Measurements from ENCODE around the gene NOTO. TPM values are rescaled to one million over a fixed set of nuclear protein-coding genes. Genes with fewer than 3 reads are reported as not detected.

The NOTO gene
- total and polyA plus RNA-seq, 10 of the 15 experiments (the other 5 are each of a cell fraction or from before 2014, with no cell fraction given), result not detected

DNA sequence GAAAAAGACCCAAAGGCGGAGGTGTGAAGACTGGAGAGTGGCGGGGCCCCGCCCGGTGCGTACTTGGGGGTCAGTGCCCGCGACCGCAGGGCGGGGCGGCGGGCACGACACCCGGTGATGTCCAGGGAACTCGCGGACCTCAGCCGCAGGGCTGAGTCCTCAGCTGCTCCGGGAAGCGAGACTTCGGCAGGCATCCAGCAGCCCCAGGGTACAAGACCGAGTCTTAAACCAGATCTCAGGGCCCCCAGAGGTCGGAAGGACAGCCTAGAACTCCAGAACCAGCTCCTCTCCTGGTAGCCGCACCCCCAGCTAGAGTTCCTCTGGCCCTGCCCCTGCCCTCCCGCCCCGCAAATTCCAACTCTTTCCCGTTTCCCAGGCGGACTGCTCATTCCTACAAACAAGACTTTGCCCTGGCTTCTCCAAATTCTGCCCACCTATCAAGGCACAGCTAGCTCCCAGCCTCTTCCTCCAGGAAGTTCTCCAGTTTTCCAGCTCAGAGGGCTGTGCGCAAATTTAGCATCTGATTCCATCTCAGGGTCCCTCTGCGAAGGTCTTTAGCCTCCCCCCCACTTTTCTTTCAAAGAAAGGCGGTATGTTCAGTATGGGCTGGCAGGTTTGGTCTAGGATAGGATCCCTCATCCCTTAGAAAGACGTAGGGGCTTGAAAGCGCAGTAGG is 26.0 kb upstream of the NOTO start:
- no peaks in the 10 kb centered on the region for H3K36me3 ChIP-seq (ENCODE audit: control insufficient read depth in 2 of 2, insufficient read depth in 2 of 2, low read length in 1 of 2)
- peak overlapping the region; percentile 86 for H3K4me2 ChIP-seq (ENCODE audit: control insufficient read depth, insufficient read depth)
- in situ Hi-C loops (cut with MboI), result loop anchor here (5.0 kb wide), 1 partner anchor 284 kb away; no protein-coding TSS in a partner anchor
- ChIA-PET RAD21 (ENCODE audit: unreplicated experiment) (interaction anchor here (0.8 to 2.9 kb wide), 10 partner anchors 10 to 282 kb away, joined by 3 to 33 read pairs (median 8); partner anchors contain the start of genes FBXO41 and SMYD5), CTCF (interaction anchor here (0.7 to 6.3 kb wide), 33 partner anchors 12 to 314 kb away, joined by 3 to 82 read pairs (median 5); partner anchors contain the start of gene SMYD5), POLR2A (no interaction called here), SMC1A (ENCODE audit: uncharacterized antibody, unreplicated experiment) (interaction anchor here (0.9 to 2.2 kb wide), 15 partner anchors 12 to 315 kb away, joined by 3 to 19 read pairs (median 3); partner anchors contain the start of gene EGR4)
- FAIRE-seq, result no peak
- TF ChIP-seq SUZ12 (IDR thresholded peaks at IDR 0.05; ENCODE audit: unreplicated experiment), result peak; percentile 29
- no peak for TF ChIP-seq ASH2L (IDR thresholded peaks at IDR 0.05; ENCODE audit: borderline replicate concordance, low read depth)
- no peak for TF ChIP-seq BHLHE40 (IDR thresholded peaks at IDR 0.05; ENCODE audit: borderline replicate concordance in 1 of 2, low read depth in 2 of 2, low read length in 1 of 2)
- TF ChIP-seq, protein P1, sequence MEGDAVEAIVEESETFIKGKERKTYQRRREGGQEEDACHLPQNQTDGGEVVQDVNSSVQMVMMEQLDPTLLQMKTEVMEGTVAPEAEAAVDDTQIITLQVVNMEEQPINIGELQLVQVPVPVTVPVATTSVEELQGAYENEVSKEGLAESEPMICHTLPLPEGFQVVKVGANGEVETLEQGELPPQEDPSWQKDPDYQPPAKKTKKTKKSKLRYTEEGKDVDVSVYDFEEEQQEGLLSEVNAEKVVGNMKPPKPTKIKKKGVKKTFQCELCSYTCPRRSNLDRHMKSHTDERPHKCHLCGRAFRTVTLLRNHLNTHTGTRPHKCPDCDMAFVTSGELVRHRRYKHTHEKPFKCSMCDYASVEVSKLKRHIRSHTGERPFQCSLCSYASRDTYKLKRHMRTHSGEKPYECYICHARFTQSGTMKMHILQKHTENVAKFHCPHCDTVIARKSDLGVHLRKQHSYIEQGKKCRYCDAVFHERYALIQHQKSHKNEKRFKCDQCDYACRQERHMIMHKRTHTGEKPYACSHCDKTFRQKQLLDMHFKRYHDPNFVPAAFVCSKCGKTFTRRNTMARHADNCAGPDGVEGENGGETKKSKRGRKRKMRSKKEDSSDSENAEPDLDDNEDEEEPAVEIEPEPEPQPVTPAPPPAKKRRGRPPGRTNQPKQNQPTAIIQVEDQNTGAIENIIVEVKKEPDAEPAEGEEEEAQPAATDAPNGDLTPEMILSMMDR (IDR thresholded peaks at IDR 0.05 in 2 of 3, conservative IDR thresholded peaks at IDR 0.05 in 1 of 3; ENCODE audit: control insufficient read depth in 2 of 3, extremely low read depth in 1 of 3, insufficient read depth in 1 of 3, low read depth in 3 of 3, low read length in 3 of 3), result peak in 2 of 3 experiments; percentile 8 to 24; a peak in 2 of 6 replicates
- H4K20me1 ChIP-seq (ENCODE audit: control insufficient read depth, insufficient read depth), result no peaks in the 10 kb centered on the region
- H2AFZ ChIP-seq (ENCODE audit: control insufficient read depth, low read depth, low read length), result peak overlapping the region; percentile 26
- no peak overlapping the region for H3K27ac ChIP-seq (ENCODE audit: control insufficient read depth, insufficient read depth)
- WGBS (ENCODE audit: insufficient coverage, insufficient replicate concordance, low lambda C conversion rate, missing lambda C conversion rate), result 3% methylated on average over 30 of the region's 31 CpGs
- BruUV-seq (replicated peaks), result no TSS peak
- intact Hi-C loops (cut with micrococcal nuclease; ENCODE audit: unreplicated experiment), result loop anchor here (2.0 to 5.0 kb wide), 2 partner anchors 92 to 284 kb away; no protein-coding TSS in a partner anchor
- DNase-seq (ENCODE audit: low read depth, low spot score), result no peak
- H3K9me3 ChIP-seq (replicated peaks; ENCODE audit: control insufficient read depth, insufficient read depth, low read length), result no peaks in the 10 kb centered on the region
- H3K79me2 ChIP-seq (ENCODE audit: control insufficient read depth, insufficient read depth, low read length), result no peaks in the 10 kb centered on the region
- H3K27me3 ChIP-seq (replicated peaks in 1 of 2; ENCODE audit: control insufficient read depth in 2 of 2, insufficient read depth in 2 of 2, low read length in 1 of 2), result peaks cover 13 to 14% of the 10 kb centered on the region in 2 experiments; a peak in 3 of 4 replicates
- H3K4me1 ChIP-seq (ENCODE audit: control insufficient read depth, insufficient read depth, low read length), result peaks cover 13% of the 10 kb centered on the region; the same call in 1 of the 2 replicates
- ATAC-seq, result peak; percentile 54
- no peak overlapping the region for H3K9ac ChIP-seq (ENCODE audit: control insufficient read depth, insufficient read depth, low read length)
- H3K4me3 ChIP-seq, result peak overlapping the region; percentile 29; the same call in 1 of the 2 replicates

Data from GM12878 (cell line).